AG09319 (cell line): ENCODE results near the gene SSBP2.

Experiments used
- DNase-seq: peaks from one replicate; pipeline ENCODE4 v3.0.0-alpha.2; 2010; ENCODE audit warnings: low read depth; ENCODE audit errors: extremely low read depth
- CTCF ChIP-seq: IDR thresholded peaks from 2 replicates; pipeline ENCODE4 v1.5.1; 2011; ENCODE audit warnings: low read depth, mild to moderate bottlenecking, inconsistent platforms, low read length, moderate library complexity

Gene SSBP2

GRCh38 chr5:81572201-81572600 is 178.7 kb downstream of the SSBP2 start:
- peak; percentile 8 for DNase-seq
- no peak for TF ChIP-seq CTCF

DNA sequence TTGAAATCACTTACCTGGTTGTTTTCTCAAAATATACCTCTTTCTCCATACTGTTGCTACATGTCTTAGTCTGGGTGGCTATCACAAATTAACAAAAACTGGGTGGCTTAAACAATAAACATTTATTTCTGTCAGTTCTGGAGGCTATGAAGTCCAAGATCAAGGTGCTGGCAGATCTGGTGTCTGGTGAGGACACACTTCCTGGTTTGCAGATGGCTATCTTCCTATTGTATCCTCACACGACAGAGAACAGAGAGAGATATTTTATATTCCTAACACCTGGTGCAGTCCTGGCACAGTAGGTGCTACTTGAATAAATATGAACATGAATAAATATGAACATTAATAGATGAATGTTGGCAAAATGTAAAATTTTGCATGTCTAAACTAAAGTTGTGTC is 192.7 kb downstream of the SSBP2 start:
- no peak for TF ChIP-seq CTCF
- no peak for DNase-seq

- DNase-seq, result no peak
These were observed 194.1 kb downstream of the SSBP2 start for GRCh38 chr5:81556809-81557208.

DNA sequence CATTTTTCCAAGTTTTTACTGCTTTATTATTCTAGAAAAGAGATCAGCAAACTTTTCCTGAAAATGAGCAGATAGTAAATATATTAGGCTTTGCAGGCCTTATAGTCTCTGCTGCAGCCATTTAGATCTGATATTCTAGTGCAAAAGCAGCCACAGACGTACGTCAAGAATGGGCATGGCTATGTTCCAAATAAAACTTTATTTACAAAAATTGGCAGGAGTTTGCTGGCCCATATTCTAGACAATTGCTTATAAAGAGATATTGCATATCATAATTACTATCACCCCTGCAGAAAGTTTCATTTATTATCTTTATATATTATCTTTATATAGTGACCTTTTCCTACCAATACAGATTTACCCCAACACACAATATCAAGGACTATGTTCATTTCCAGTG is 195.0 kb downstream of the SSBP2 start:
- no peak for TF ChIP-seq CTCF
- no peak for DNase-seq

More at GRCh38 chr5:81556809-81557208, 194.1 kb downstream of the SSBP2 start:
- no peak for TF ChIP-seq CTCF

GRCh38 chr5:81554647-81555046 is 196.2 kb downstream of the SSBP2 start:
- no peak for TF ChIP-seq CTCF
- no peak for DNase-seq

GRCh38 chr5:81553567-81554212 is 197.2 kb downstream of the SSBP2 start:
- no peak for DNase-seq

More at GRCh38 chr5:81553567-81554212, 197.2 kb downstream of the SSBP2 start:
- no peak for TF ChIP-seq CTCF
